HG02884 (cell line): ENCODE data around the gene RRAGC.
A peak's percentile ranks its signal among the peaks of the same experiment; 100 is the strongest.
"Not testable (repeated sequence)": the region's sequence is repeated elsewhere in the genome, so short reads cannot be mapped to it uniquely, and the experiment has no call there.

Source experiments
- ATAC-seq: cut with Tn5 transposase; IDR thresholded peaks from one replicate; pipeline ENCODE4 v1.9.1; 2021; ENCODE audit warnings: mild to moderate bottlenecking, moderate library complexity; ENCODE audit not compliant: unreplicated experiment

RRAGC gene

DNA sequence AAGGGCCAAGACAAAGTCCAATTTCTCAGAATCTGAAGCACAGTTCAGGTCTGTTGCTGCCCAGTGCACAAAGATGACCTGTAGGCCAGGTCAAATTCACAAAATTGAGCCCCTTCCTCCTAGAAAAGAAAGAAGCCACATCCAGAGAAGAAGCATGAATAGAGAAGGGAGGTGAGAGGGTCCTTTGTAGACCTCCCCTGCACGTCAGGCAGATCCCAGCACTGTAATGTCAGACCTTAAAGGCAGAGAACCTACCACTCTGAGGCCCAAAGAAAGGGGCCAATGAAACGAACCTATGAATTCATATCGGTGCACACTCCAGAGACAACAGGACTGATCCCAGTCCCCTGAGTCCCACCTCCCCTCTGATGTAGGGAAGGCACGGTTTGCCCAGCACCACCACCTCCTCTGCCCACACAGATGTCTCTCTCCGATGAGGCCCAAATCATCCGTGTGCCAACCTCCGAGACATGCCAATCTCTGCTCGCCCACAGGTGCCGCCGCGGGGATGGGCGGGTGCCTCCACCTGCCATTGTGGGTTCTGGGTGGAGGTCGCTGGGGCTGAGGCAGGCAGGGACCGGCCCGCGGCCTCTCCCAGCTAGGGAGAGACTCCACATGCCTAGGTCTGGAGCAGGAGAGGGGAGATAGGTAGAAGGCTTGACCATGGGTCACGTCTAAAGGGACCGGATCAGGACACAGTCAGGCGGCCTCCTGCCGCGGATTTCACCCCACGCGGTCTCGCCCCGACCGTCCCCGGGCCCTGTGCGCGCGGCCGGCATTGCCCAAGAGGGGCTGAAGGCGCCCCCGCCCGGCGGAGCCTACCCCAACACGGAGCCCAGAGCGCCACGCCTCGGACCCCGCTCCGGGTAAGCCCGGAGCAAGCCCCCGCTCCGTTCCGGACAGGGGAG, 42.1 kb downstream of the RRAGC start:
- no peak for ATAC-seq

DNA sequence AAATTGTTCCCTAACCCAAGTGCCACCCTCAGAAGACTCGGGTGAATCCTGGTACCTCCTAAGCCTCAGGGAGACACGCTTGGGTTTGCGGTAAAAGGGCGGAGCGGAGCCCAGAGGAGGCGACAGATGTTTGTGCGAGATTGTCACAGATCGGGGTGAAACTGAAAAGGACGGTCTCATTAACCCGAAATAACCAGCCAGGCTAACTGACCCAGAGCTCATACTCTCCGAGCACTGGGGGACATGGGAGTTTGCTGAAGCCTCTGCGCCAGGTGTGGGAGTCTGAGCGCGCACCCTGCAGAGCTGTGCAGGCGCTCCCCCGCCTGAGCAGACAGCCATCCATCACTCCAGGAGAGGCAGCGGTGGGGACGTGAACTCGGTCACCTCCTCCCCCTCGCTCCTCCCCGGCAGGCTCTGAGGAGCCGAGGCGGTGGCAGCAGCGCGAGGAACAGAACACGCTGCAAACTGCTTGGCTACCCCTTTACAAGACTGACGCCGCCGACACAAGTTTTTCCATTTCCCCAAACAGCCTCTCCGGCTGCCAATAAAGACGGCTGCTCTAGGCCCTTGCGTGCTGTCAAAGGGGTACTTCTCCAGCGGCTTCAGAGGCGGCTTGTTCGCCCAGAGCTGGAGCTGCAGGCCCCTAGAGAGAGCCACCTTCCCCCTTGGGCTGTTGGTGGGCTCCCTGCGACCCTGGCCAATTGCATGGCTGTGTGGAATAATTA, 43.5 kb downstream of the RRAGC start:
- peak; percentile 70 for ATAC-seq

DNA sequence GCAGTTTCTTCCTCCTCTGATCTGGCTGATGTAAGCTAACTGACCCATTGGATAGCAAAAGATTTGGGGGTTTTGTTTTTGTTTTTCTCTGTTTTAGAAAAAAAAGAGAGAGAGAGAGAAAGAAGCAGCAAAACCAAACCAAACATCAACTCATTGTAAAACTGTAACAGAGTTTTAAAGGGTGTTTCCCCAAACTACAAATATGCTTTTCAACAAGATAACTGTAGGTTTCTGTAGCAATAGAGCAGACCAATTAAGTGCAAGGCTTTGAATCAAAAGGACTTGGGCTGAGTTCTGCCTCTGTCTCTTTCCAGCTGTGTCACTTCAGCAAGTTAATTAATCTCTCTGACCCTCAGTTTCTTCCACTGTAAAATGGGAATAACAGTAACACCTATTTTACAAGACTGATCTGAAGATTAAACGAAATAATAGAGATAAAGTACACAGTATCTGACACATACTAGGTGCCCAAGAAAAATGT, 44.5 kb downstream of the RRAGC start:
- no peak for ATAC-seq

DNA sequence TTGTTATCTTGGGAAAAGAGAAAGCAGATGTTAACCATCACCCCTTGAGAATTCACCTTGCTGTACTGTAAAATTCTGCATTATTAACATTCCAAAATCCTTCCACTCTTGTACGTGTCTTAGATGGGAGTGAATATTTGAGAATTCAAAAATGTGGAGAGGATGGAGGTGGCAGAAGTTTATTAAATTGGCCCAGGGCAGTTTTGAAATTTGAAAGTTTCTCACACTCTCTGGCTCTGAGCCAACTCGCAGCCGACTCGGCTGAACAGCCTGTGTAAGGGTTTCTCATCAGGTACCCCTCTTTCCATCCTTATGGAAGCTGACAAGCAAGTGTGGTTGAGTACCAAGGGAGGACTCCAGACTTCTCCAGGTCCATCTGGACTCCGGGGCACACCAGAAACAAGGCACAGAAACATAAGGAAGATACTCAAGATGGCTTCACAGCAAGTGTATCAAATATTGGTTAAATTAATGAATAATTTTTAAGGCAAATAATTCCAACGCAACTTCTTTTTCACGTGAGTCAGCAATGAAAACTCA, 45.1 kb downstream of the RRAGC start:
- ATAC-seq, result no peak

DNA sequence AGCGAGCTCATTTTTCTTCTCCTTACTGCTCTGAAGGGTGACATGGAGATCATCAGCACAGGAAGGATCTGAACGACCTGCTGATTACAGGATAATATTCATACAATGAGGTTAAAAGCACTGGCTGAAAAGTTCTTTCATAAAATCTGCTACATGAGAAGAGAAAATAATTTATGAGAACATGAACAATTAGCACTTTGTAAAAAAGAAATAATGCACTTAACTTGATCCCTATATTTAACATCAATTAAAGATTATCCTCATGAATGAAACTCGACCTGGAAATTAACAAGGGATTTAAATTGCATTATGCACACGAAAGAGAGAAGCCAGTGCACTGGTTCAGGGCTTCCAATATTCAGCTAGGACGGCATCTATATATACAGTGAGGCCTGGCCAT, 46.6 kb downstream of the RRAGC start:
- no peak for ATAC-seq

DNA sequence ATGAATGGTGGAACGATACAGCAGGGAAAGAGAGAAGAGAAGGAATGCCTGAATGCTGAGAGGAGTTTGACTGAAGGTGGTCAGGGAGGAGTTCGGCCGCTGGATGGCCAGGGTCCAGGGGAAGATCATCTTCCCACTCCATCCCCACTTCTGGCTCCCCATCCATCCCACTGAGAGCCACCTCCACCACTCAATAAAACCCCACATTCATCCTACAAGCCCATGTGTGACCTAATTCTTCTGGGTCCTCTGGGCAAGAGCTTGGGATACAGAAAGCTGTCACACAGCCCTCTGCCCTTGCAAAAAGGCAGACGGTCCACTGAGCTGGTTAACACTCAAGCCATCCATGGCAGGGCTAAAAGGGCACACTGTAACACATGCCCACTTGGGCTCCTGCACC, 48.1 kb downstream of the RRAGC start:
- not testable (repeated sequence) for ATAC-seq

DNA sequence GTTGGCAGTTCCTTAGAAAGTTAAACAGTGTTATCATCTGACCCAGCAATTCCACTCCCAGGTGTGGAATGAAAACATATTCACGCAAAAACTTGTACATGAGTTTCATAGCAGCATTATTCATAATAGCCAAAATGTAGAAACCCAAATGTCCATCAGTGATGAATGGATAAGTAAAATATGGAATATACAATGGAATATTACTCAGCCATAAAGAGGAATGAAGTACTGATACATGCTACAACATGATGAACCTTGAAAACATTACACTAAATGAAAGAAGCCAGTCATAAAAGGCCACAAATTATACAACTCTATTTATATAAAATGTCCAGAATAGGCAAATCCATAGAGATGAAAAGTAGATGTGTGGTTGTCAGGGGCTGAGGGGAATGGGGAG, 53.5 kb downstream of the RRAGC start:
- no peak for ATAC-seq

DNA sequence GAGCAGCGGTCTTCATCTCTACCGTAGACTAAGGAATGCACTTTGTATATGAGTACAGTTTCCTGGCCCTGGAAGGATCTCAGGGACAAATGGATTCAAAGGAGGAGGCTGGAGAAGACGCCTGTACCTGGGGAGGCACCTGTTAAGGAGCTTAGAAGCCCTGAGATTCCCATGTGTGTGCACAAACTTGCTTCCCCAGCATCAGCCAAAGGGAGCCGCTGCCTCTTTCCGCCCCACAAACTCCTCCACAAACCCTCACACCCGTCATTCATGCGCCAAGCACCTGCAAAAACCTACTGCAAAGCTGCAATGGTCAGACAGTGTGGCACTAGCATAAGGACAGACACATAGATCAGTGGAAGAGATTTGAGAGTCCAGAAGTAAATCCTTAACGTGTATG, 54.5 kb downstream of the RRAGC start:
- ATAC-seq, result no peak

DNA sequence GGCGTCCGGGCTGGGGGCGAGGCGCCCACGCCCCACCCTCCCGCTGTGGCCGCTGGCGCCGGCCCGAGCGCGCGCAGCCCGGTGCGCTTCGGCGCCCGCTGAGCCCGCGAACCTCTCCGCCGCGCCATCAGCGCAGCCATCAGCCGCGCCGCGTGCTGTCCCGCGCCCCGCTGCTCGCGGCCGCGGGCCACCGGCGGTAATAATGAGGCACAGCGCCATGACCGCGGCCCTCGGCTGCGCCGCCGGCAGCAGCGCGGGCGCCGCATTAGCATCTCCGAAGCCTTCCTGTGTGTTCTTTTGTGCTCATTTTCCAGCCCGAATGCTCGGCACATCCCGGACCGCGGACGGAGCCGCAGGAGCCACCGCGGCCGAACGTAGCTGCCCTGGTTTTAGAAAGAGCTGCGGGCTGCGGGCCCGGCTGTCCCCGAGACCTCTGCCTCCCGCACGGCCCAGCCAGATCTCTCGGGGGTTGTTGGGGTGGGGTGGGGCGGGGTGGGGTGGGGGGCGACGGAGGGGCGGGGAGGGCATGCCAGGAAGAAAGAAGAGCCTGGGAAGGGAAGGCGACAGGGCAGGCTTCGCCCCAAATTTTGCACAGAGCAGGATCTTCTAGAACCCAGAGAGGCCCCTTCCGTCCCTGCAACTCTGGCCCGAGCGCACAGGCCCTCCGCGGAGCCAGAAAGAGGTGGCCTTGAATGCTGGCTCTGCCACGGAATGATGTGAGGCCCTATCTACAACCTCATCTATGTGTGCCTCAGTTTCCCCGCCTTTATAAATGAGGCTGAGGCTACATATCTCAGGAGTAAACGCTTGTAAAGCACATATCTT, 55.3 kb downstream of the RRAGC start:
- ATAC-seq, result no peak

DNA sequence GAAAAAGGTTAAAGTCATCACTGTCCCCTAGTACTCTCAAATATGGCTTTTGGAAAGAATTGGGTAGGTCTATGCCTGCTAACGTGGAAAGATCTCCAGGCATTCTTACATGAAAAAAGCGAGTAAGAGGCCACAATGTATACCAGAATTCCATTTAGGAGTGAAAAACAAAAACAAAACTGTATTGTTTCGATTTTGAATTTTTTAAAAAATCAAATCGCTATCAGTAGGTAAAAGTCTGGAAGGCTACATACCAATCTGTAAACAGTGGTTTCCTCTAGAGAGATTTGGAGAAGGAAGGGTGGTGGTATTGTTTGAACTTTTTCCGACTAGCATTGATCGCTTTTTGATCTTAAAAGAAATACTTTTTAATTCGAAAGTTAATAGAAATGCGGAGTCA, 55.9 kb downstream of the RRAGC start:
- no peak for ATAC-seq

DNA sequence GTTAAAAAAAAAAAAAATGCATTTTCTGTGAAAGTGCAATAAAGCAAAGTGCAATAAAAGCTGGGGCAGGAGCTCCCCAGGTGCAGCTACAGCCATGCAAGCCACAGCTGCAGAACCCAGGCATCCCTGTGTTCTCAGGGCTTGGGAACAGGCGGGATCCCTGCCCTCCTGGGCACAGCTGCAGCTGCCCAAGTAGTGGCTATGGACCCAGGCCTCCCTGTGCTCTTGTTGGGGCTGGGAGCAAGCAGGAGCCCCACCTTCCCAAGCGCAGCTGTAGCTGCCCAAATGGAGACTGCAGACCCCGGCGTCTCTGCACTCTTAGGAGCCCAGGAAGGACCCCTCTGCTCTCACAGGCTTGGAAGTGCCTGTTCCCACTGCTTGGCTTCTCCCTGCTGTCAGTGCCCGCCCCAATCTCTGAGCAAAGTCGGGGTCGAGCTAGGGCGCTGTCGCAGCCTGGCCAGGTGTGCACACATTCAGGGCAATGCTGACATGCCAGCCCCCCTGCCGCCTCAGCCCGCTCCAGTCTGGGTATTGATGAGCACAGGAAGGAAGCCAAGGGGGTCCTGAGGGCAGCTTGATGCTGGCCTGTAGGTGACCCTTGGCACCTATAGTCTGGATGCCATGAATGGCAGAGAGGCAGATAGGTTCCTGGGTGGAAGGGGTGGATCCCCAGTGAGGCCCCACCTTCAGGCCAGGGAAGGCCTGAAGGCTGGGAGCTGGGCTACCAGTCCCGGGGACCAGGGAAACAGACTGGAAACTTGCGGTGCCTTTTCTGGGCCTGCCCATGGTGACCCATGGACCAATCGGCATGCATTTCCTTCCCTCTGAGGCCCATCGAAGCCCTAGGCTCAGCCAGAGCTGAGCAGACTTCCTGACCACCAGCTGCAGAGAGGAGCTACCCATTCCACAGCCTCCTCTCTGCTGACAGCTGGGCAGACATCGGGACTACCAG, 58.6 kb downstream of the RRAGC start:
- ATAC-seq, result no peak

DNA sequence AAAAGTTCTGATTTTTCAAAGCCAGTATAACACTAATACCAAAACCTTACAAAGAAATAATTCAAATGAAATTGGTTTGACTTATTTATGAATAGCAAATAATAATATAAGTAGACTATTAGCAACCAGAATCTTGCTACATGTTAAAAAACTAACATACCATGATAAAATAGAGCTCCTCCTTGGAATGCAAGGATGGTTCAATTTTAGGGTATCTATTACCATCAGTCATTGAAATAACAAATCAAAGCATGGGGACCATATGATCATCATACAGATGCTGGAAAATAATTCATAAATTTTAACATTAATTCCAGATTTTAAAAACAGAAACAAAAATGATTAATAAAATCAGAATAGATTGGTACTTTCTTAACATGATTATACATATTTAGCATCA, 66.3 kb downstream of the RRAGC start:
- no peak for ATAC-seq

DNA sequence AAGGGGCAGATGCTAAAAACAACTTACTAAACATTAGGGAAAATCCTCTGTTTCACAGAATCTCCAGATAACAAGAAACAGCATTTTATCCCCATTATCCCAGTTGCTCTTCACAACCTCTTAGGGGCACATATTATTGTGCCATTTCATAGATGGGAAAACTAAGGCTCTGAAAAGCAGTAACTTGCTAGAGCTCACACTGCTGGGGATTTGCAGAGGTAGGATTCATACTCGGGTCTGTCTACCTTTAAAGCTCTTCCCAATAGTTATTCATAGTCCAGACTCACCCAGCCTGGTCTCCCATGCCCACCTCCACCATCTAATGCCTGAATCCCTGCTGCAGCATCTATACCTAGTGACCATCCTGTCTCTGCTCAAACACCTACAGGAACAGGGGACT, 67.7 kb downstream of the RRAGC start:
- no peak for ATAC-seq

DNA sequence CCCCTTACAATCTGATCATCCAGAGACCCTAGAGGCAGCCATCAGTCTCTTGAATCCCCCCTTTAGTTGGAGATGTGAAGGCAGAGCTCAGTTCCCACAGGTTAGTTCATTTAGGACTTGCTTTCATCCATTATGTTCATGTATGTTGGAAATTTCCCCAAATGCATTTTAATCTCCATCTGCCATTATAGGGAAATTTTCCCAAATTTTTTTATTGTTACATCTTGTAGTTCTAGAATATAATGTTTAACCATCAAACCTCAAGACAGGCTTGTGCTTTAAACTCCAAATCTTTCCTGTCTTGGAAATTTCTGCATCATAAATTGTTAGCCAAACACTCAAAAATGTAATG, 68.4 kb downstream of the RRAGC start:
- no peak for ATAC-seq

DNA sequence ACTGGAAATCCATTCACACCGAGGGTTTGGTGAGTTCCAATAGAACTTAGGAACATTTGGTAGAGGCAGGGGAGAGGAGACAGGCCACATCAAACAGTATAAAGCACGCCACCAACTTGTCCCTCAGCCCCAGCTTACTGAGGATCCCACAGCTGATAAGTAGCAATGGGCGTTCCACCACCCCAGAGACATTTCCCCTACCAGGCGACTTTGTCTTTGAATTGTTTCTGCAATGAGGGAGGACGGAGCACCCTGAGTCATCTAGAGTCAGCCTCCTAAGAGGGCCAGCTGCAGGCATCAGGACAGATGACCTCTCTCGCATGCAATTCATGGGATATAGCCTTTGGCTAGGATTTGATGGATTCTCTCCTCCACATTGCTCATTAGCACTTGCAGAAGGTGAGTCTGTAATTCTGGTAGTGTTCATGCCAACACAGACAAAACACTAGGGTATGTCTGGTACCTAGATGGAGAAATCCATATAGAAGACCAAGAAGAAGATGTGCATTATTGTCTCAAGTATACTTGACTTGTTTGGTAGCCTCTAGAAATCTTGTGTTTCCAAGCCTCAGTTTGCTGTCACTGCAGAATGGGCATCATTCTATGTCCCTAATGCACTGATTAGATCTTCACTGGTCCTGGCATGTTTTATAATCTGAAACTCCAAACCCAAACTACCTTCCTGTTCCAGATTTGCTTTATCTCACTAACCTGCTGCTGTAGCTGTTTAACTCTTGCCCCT, 69.0 kb downstream of the RRAGC start:
- no peak for ATAC-seq

DNA sequence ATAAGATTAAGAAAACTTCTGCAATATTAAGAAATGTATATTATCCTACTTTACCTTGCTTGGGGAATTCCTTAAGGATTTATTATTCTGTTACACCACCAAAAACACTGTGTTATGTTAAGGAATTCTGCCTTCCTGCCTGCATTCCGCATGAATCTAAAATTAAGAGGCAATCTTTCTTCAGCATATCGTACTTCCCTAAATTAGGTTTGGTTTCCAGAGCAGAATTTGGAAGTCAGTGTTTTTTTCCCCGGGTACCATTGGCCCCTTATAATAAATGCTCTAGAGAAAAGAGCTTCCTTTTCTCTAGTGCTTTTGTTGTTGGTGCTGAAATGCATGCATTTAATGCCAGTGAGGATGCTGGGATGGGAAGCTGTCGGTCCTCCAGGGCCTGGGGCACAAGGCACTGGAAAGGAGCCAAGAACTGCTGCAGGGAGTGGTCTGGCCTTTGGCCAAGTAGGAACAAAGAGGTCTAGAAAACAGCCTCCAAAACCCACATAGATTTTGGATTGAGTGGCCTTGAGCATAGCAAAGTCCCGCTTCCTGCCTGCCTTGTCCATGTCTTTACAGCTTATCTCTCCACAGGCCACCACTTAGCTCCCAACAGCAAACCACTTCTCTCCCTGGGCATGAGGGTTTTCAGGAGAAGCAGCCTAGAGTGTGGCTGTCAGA, 69.9 kb downstream of the RRAGC start:
- no peak for ATAC-seq

DNA sequence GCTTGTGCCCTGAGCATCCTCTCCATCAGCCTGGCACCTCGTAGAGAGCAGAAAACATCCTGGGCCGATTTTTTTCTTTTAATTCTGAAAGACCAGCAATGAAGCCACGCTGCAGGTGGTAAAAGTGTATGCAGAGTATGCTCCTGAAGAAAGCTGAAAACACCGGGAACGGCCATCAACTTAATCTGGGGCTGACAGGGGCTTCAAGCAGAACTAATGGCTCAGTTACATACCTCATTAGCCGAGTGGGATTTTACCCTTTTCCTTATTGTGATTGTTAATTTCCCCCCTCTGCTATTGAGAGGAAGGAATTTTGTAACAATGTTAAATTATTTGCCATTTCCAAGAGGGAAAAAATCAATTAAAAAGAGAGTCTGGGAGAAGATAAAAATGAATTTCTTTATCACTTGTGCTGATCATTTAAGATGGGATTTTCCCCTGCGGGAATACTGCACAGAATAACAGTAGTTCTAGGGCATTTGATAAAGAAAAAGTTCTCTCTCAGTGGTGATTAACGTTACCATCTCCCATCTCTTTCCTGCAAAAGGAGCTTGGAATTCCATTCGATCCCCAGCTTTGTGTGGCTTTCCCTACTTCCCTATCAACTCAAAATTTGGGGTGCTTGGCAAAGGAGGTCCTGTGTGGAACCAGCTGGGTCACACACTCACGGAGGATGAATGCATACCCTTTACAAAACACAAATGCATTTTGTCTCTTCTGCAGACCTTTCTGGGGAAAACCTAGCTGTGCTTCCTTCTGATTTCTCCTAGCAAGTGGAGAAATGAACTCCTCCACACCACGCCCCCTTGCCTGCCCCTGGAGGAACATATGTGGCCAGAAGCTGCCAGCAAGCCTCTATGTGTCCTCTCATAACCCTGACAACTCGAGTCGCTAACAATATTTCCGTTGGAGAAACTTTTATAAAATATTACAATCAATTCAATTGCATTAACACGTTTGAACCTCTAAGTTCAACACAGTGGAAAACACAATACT, 70.9 kb downstream of the RRAGC start:
- ATAC-seq, result no peak
